Mucosa of descending colon (tissue), 3 donors: ENCODE data around the gene WDR90. TPM values are rescaled to one million over a fixed set of nuclear protein-coding genes. Genes with fewer than 3 reads are reported as not detected.

ENCODE experiments used
- ATAC-seq: fragments of 200-7000 bp; cut with Tn5 transposase; one replicate; pipeline ENCODE4 v1.9.1; 2020; ENCODE audit warnings: mild to moderate bottlenecking, moderate library complexity
- DNase-seq, 3 donors: peaks; one replicate each; pipeline ENCODE4 v3.0.0-alpha.2; 2020
- H3K36me3 ChIP-seq: fragments of 200-600 bp; one replicate; pipeline ENCODE4 v1.8.0; 2021; ENCODE audit warnings: low read depth, mild to moderate bottlenecking
- H3K4me1 ChIP-seq: fragments of 200-600 bp; one replicate; pipeline ENCODE4 v1.8.0; 2021; ENCODE audit warnings: low read depth, mild to moderate bottlenecking
- H3K4me3 ChIP-seq: fragments of 200-600 bp; one replicate; pipeline ENCODE4 v1.8.0; 2021; ENCODE audit warnings: mild to moderate bottlenecking
- H3K9me3 ChIP-seq: fragments of 200-600 bp; one replicate; pipeline ENCODE4 v1.8.0; 2021; ENCODE audit warnings: mild to moderate bottlenecking
- intact Hi-C, 2 donors: fragments of 100-400 bp; cut with DNase I in 1 of 2; cut with micrococcal nuclease in 1 of 2; formaldehyde crosslinking; loops; one replicate each; pipeline versions ENCODE4 v1.11.0 to v1.11.1; 2022; cut with DNase I, micrococcal nuclease
- total RNA-seq, 3 donors: library from RNA; stranded (reverse); fragmentation: NEBNext Ultra II Directional in 2 of 3; extraction: Animal tissue kit (Norgen Biotek cat#: 25700) in 2 of 3; gene quantifications; one replicate each; pipeline versions ENCODE4 v1.2.1 to v1.2.4, GENCODE V29; 2021 to 2023
- TF ChIP-seq, protein P1 (sequence below): fragments of 200-600 bp; IDR thresholded peaks from one replicate; pipeline ENCODE4 v1.8.0; 2022; ENCODE audit warnings: antibody characterized with exemption, mild to moderate bottlenecking
- donor health status: DM: no; HTN: no; CAD: no; lungs with moderate emphysema.
- donor health status: DM: no; HTN: no; CAD: no.
- donor health status: DM: no; HTN: yes; CAD: no.

Gene WDR90
- total RNA-seq, 3 donors from 2014 or later, result 35.0 to 54.9 (median 50.2) TPM

GRCh38 chr16:638034-638543 lies 11.1 kb upstream of the WDR90 start:
- H3K4me3 ChIP-seq, result no peak overlapping the region

GRCh38 chr16:638836-639235 lies 10.3 kb upstream of the WDR90 start:
- ATAC-seq, result no peak
- H3K36me3 ChIP-seq, result peaks cover 3% of the 10 kb centered on the region
- TF ChIP-seq, protein P1, sequence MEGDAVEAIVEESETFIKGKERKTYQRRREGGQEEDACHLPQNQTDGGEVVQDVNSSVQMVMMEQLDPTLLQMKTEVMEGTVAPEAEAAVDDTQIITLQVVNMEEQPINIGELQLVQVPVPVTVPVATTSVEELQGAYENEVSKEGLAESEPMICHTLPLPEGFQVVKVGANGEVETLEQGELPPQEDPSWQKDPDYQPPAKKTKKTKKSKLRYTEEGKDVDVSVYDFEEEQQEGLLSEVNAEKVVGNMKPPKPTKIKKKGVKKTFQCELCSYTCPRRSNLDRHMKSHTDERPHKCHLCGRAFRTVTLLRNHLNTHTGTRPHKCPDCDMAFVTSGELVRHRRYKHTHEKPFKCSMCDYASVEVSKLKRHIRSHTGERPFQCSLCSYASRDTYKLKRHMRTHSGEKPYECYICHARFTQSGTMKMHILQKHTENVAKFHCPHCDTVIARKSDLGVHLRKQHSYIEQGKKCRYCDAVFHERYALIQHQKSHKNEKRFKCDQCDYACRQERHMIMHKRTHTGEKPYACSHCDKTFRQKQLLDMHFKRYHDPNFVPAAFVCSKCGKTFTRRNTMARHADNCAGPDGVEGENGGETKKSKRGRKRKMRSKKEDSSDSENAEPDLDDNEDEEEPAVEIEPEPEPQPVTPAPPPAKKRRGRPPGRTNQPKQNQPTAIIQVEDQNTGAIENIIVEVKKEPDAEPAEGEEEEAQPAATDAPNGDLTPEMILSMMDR, result no peak
- DNase-seq, result no peak
- H3K4me3 ChIP-seq, result no peak overlapping the region
- intact Hi-C loops, result no loop called here
- H3K4me1 ChIP-seq, result peaks cover 21% of the 10 kb centered on the region
- no peaks in the 10 kb centered on the region for H3K9me3 ChIP-seq

More at GRCh38 chr16:638034-638543, 11.1 kb upstream of the WDR90 start:
- H3K4me1 ChIP-seq, result peaks cover 16% of the 10 kb centered on the region
- H3K9me3 ChIP-seq, result no peaks in the 10 kb centered on the region
- ATAC-seq (no peak), DNase-seq (peak in 1 of 3 donors; percentile 70)
- intact Hi-C loops, result no loop called here
- peaks cover 3% of the 10 kb centered on the region for H3K36me3 ChIP-seq
- TF ChIP-seq, protein P1, result no peak

DNA sequence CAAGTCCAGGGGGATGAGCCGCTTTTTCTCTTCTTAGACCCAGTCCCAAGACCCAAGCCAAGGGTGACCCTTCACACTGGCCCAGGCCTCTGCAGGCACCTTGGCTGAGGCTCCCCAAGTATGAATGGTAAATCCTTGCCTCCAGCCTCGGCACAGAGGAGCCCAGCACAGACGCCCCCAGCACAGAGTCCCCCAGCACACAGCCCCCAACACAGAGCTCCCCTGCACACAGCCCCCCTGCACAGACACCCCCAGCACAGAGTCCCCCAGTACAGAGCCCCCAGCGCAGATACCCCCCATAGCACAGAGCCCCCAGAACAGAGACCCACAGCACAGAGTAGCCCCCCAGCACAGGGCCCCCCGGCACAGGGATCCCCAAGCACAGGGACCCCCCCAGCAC lies 8.6 kb upstream of the WDR90 start:
- ATAC-seq (no peak), DNase-seq (no peak)
- H3K4me1 ChIP-seq, result peaks cover 30% of the 10 kb centered on the region
- TF ChIP-seq, protein P1, result no peak
- no peak overlapping the region for H3K4me3 ChIP-seq
- no peaks in the 10 kb centered on the region for H3K9me3 ChIP-seq
- H3K36me3 ChIP-seq, result peaks cover 3% of the 10 kb centered on the region
- intact Hi-C loops, result no loop called here

- Histone ChIP-seq H3K36me3 (peaks cover 3% of the 10 kb centered on the region), H3K4me3 (peak within 1 kb of the TSS; percentile 75), H3K9me3 (no peaks in the 10 kb centered on the region), H3K4me1 (peaks cover 39% of the 10 kb centered on the region)
- TF ChIP-seq, protein P1, result no peak
- ATAC-seq (peak; percentile 66), DNase-seq (peak; percentile 92 to 95 (median 93))
- intact Hi-C loops, result no loop called here
Measured at GRCh38 chr16:641326-642188, 7.6 kb upstream of the WDR90 start, which contains the start of gene MCRIP2. Gene MCRIP2, plus strand, starts transcription at chr16:641828. Its CDS starts 164 bp downstream, at chr16:641992.

GRCh38 chr16:642189-643049 lies 6.7 kb upstream of the WDR90 start:
- TF ChIP-seq, protein P1, result no peak
- H3K4me1 ChIP-seq, result peaks cover 44% of the 10 kb centered on the region
- H3K9me3 ChIP-seq, result no peaks in the 10 kb centered on the region
- ATAC-seq (peak; percentile 64), DNase-seq (peak; percentile 84 to 89 (median 87))
- peak overlapping the region; percentile 75 for H3K4me3 ChIP-seq
- intact Hi-C loops, result no loop called here
- H3K36me3 ChIP-seq, result peaks cover 3% of the 10 kb centered on the region
